ENCODE measurements around the gene EDIL3.

DNA sequence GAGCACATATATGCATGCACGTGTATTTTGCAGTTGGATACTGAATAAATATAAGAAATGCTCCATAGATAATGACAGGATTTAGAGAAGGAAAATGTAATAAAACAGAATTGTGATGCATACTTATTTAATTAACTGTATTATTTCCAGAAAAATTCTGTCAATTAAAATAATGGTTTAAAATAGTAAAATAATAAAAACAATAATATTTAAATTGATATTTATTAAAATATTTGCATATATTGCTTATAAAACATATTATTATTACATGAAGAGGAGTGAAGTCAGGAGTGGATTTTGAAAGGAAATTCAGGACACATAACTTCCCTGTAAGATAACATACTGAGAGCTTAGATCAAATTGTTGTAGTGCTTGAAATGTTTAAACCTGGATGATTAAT, 21.4 kb upstream of the EDIL3 start:
- TF ChIP-seq CTCF (conservative IDR thresholded peaks at IDR 0.05 in 1 of 2, IDR thresholded peaks at IDR 0.05 in 1 of 2; ENCODE audit: low read depth in 1 of 2, low read length in 2 of 2), result no peak
- no peak for TF ChIP-seq EZH2 (IDR thresholded peaks at IDR 0.05; ENCODE audit: low read length, missing control alignments)

Measured in fibroblast of lung (primary cell).